ENCODE data around the gene NEU1. TPM values are rescaled to one million over a fixed set of nuclear protein-coding genes. Genes with fewer than 3 reads are reported as not detected.
"Not testable (repeated sequence)": the region's sequence is repeated elsewhere in the genome, so short reads cannot be mapped to it uniquely, and the experiment has no call there.

The NEU1 gene
- polyA plus RNA-seq, 1 experiment: 39.0 TPM

DNA sequence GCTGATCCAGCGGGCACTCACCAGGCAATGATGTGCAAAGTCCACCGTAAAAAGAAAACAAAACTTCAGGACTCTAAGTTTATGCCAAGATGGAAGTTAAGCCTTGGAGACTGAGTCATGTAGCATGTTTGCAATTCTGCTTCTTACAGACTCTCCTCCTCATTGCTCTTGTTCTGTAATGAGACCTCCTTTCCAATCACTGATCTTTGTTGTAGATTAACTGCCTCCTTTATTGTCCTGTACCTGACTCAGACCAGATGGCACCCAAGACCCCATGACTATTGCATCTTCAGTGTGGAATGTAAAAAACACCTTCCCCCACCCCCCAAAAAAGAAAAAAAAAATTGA, 11.2 kb downstream of the NEU1 start:
- Histone ChIP-seq H3K4me3 (ENCODE audit: low read depth, low read length) (no peak overlapping the region), H3K9me3 (ENCODE audit: control insufficient read depth, insufficient read depth, low read length) (peaks cover 4% of the 10 kb centered on the region; the same call in 1 of the 2 replicates), H3K27ac (ENCODE audit: low read depth, low read length) (no peak overlapping the region), H3K27me3 (ENCODE audit: control insufficient read depth, insufficient read depth, low read length) (no peaks in the 10 kb centered on the region)
- no peak for DNase-seq (ENCODE audit: low read depth, low spot score)
- TF ChIP-seq CTCF (IDR thresholded peaks at IDR 0.05; ENCODE audit: low read depth, low read length): no peak
- CTCF ChIA-PET: interaction anchor here (1.2 kb wide), 1 partner anchor 60 kb away, joined by 3 read pairs; no protein-coding TSS in a partner anchor
- POLR2A ChIA-PET: interaction anchor here (0.7 kb wide), 1 partner anchor 113 kb away, joined by 5 read pairs; no protein-coding TSS in a partner anchor

DNA sequence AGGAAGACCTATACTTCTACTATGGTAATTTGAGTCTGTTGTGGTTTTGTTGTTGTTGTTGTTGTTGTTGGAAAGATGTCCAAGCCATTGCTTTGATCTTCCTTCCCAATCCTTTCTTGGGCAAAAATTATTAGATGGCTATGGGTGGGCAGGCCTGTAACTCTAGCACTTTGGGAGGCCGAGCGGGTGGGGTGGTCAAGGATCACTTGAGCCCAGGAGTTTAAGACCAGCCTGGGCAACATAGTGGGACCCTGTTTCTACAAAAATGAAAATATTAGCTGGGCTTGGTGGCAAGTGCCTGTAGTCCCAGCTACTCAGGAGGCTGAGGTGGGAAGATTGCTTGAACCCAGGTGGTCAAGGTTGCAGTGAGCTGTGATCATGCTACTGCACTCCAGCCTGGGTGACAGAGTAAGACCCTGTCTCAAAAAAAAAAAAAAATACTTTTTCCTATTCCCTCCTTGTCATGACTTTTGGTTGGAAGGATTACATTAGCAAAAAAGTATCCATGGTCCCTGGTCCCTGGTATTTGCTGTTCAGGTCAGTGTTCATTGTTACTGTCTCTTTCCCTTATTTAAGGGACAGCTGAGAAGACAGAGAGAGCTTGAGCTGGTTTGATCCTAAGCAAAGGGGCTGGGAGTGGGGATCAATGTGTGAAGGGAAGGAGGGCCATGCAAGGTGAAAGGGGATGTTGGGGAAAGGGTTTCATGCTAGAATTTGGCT, 11.7 kb downstream of the NEU1 start:
- DNase-seq (ENCODE audit: low read depth, low spot score): no peak
- CTCF ChIA-PET: interaction anchor here (1.2 kb wide), 1 partner anchor 60 kb away, joined by 3 read pairs; no protein-coding TSS in a partner anchor
- Histone ChIP-seq H3K27me3 (ENCODE audit: control insufficient read depth, insufficient read depth, low read length) (no peaks in the 10 kb centered on the region), H3K27ac (ENCODE audit: low read depth, low read length) (no peak overlapping the region), H3K4me3 (ENCODE audit: low read depth, low read length) (no peak overlapping the region), H3K9me3 (ENCODE audit: control insufficient read depth, insufficient read depth, low read length) (peaks cover 4% of the 10 kb centered on the region; the same call in 1 of the 2 replicates)
- POLR2A ChIA-PET: interaction anchor here (0.7 kb wide), 1 partner anchor 113 kb away, joined by 5 read pairs; no protein-coding TSS in a partner anchor
- TF ChIP-seq CTCF (IDR thresholded peaks at IDR 0.05; ENCODE audit: low read depth, low read length): no peak

DNA sequence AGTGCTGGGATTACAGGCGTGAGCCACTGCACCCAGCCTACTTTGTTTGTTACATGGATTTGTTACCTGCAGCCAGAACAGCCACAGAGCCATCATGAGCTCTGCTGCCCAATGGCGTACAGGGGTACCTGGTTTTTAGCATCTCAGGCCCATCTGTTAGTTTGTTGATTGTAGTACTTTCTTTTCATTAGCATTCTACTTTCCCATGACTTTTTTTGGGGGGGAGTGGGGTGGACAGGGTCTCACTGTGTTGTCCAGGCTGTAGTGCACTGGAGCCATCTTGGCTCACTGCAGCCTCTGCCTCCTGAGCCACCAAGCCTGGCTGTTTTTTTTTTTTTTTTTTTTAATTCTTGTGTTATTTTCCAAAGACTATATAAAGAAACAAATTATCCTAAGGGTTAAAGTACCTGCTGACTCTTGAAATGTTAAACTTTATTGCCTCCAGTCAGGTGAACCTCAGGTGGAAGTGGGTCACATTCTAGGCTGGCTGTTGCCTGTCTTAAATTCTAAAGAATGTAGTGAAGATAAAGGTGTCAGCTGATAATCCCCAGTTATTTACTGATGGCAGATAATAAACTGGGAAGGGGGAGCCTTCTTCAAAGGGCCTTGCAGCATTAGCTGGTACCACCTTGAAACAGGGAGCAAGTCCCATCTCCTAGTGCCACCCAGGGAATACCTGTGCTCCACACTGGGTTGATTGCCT, 15.2 kb downstream of the NEU1 start:
- Histone ChIP-seq H3K9me3 (ENCODE audit: control insufficient read depth, insufficient read depth, low read length) (peaks cover 4% of the 10 kb centered on the region; the same call in 1 of the 2 replicates), H3K27me3 (ENCODE audit: control insufficient read depth, insufficient read depth, low read length) (no peaks in the 10 kb centered on the region), H3K4me3 (ENCODE audit: low read depth, low read length) (no peak overlapping the region), H3K27ac (ENCODE audit: low read depth, low read length) (no peak overlapping the region)
- DNase-seq (ENCODE audit: low read depth, low spot score): no peak
- POLR2A ChIA-PET: interaction anchor here (0.7 kb wide), 1 partner anchor 16 kb away, joined by 4 read pairs; no protein-coding TSS in a partner anchor
- TF ChIP-seq CTCF (IDR thresholded peaks at IDR 0.05; ENCODE audit: low read depth, low read length): no peak
- CTCF ChIA-PET: interaction anchor here (0.7 kb wide), 1 partner anchor 179 kb away, joined by 17 read pairs; no protein-coding TSS in a partner anchor

- Histone ChIP-seq H3K27ac (ENCODE audit: low read depth, low read length) (no peak overlapping the region), H3K9me3 (ENCODE audit: control insufficient read depth, insufficient read depth, low read length) (no peaks in the 10 kb centered on the region; the same call in 1 of the 2 replicates), H3K27me3 (ENCODE audit: control insufficient read depth, insufficient read depth, low read length) (no peaks in the 10 kb centered on the region), H3K4me3 (ENCODE audit: low read depth, low read length) (no peak overlapping the region)
- no peak for DNase-seq (ENCODE audit: low read depth, low spot score)
- ChIA-PET POLR2A (interaction anchor here (0.7 to 1.2 kb wide), 4 partner anchors 9 to 17 kb away, joined by 3 read pairs; partner anchors contain the start of gene HSPA1B), CTCF (no interaction called here)
- TF ChIP-seq CTCF (IDR thresholded peaks at IDR 0.05; ENCODE audit: low read depth, low read length): no peak
Measured at GRCh38 chr6:31844507-31844906, 18.1 kb downstream of the NEU1 start.

DNA sequence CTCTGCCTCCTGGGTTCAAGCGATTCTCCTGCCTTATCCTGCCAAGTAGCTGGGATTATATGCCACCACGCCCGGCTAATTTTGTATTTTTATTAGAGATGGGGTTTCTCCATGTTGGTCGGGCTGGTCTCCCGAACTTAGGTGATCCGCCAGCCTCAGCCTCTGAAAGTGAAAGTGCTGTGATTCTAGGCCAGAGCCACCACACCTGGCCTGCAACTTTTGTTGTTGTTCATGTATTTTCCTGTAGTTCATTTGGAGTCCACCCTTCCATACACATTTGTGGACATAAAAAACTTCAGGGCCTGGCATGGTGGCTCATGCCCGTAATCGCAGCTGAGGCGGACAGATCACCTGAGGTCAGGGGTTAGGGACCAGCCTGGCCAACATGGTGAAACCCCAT, 20.6 kb downstream of the NEU1 start:
- POLR2A ChIA-PET: no interaction called here

DNA sequence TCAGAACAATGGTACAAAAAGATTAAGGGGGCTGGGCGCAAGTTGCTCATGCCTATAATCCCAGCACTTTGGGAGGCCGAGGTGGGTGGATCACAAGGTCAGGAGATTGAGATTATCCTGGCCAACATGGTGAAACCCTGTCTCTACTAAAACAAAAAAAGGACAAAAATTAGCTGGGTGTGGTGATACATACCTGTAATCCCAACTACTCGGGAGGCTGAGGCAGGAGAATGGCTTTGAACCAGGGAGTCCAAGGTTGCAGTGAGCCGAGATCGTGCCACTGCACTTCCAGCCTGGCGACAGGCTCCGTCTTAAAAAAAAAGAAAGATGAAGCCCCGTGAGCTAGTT, 22.9 kb downstream of the NEU1 start:
- not testable (repeated sequence) for DNase-seq (ENCODE audit: low read depth, low spot score); H3K27me3 ChIP-seq (ENCODE audit: control insufficient read depth, insufficient read depth, low read length); H3K4me3 ChIP-seq (ENCODE audit: low read depth, low read length); H3K9me3 ChIP-seq (ENCODE audit: control insufficient read depth, insufficient read depth, low read length); H3K27ac ChIP-seq (ENCODE audit: low read depth, low read length)
- ChIA-PET CTCF (interaction anchor here (0.8 to 1.6 kb wide), 2 partner anchors 10 to 48 kb away, joined by 3 to 5 read pairs; no protein-coding TSS in a partner anchor), POLR2A (interaction anchor here (0.7 to 1.6 kb wide), 2 partner anchors 44 to 1208 kb away, joined by 4 read pairs; no protein-coding TSS in a partner anchor)

More for the DNA sequence above, 20.6 kb downstream of the NEU1 start:
- Histone ChIP-seq H3K9me3 (ENCODE audit: control insufficient read depth, insufficient read depth, low read length) (no peaks in the 10 kb centered on the region; the same call in 1 of the 2 replicates), H3K27me3 (ENCODE audit: control insufficient read depth, insufficient read depth, low read length) (no peaks in the 10 kb centered on the region), H3K27ac (ENCODE audit: low read depth, low read length) (no peak overlapping the region), H3K4me3 (ENCODE audit: low read depth, low read length) (no peak overlapping the region)
- DNase-seq (ENCODE audit: low read depth, low spot score): no peak
- CTCF ChIA-PET: no interaction called here
- TF ChIP-seq CTCF (IDR thresholded peaks at IDR 0.05; ENCODE audit: low read depth, low read length): no peak
